HepG2 (cell line): ENCODE data around the gene TGM1. TPM values are rescaled to one million over a fixed set of nuclear protein-coding genes. Genes with fewer than 3 reads are reported as not detected.

Source experiments
- ATF7-NPFF ChIP-seq: sonication (generic); formaldehyde crosslinking; IDR thresholded peaks from 2 replicates; pipeline ENCODE4 v1.8.1; 2023; ENCODE audit warnings: mild to moderate bottlenecking, low read depth, missing genetic modification reagents, moderate library complexity
- CEBPZ ChIP-seq: IDR thresholded peaks from 2 replicates; pipeline ENCODE4 v1.6.1; 2012; ENCODE audit warnings: low read length, improper control_type of control experiment
- CERS6 ChIP-seq: sonication (generic); formaldehyde crosslinking; IDR thresholded peaks from 2 replicates; pipeline ENCODE4 v1.5.0; 2020; ENCODE audit warnings: missing genetic modification reagents
- CTCF ChIP-seq: sonication (generic); formaldehyde crosslinking; IDR thresholded peaks from 2 replicates; pipeline ENCODE4 v1.5.0; 2020; ENCODE audit warnings: mild to moderate bottlenecking, missing genetic modification reagents, moderate library complexity
- ESRRA ChIP-seq: sonication (generic); formaldehyde crosslinking; IDR thresholded peaks from 2 replicates; pipeline ENCODE4 v1.5.1; 2020; ENCODE audit warnings: mild to moderate bottlenecking, low read depth, missing genetic modification reagents
- IKZF5 ChIP-seq: IDR thresholded peaks from 2 replicates; pipeline ENCODE4 v1.6.1; 2018; ENCODE audit warnings: missing genetic modification reagents, mild to moderate bottlenecking, missing compliant biosample characterization
- MNT ChIP-seq: fragments of 450-650 bp; IDR thresholded peaks from 2 replicates; pipeline ENCODE4 v1.6.1; 2016
- REPIN1 ChIP-seq: sonication (generic); formaldehyde crosslinking; IDR thresholded peaks from 2 replicates; pipeline ENCODE4 v1.8.0; 2022; ENCODE audit warnings: missing genetic modification reagents, low read depth, mild to moderate bottlenecking, borderline replicate concordance
- RFX3 ChIP-seq: IDR thresholded peaks from 2 replicates; pipeline ENCODE4 v1.6.1; 2016; ENCODE audit warnings: missing biosample characterization, missing genetic modification reagents
- SNAPC2 ChIP-seq: sonication (generic); formaldehyde crosslinking; IDR thresholded peaks from 2 replicates; pipeline ENCODE4 v1.8.1; 2022; ENCODE audit warnings: mild to moderate bottlenecking, missing genetic modification reagents
- TBL1XR1 ChIP-seq: fragments of 150-350 bp; IDR thresholded peaks from 2 replicates; pipeline ENCODE4 v1.6.1; 2014; ENCODE audit warnings: borderline replicate concordance, low read length; ENCODE audit not compliant: partially characterized antibody
- TEAD3 ChIP-seq: optimal IDR thresholded peaks from 2 replicates; pipeline ENCODE3; 2016; ENCODE audit warnings: borderline replicate concordance
- ZNF12 ChIP-seq: sonication (generic); formaldehyde crosslinking; IDR thresholded peaks from 2 replicates; pipeline ENCODE4 v1.5.0; 2020; ENCODE audit warnings: missing genetic modification reagents
- ZNF275 ChIP-seq: sonication (generic); formaldehyde crosslinking; IDR thresholded peaks from 2 replicates; pipeline ENCODE4 v1.8.0; 2022; ENCODE audit warnings: missing genetic modification reagents, mild to moderate bottlenecking, inconsistent platforms, borderline replicate concordance
- ZNF501 ChIP-seq: sonication (generic); formaldehyde crosslinking; IDR thresholded peaks from 2 replicates; pipeline ENCODE4 v1.5.1; 2020; ENCODE audit warnings: mild to moderate bottlenecking, moderate library complexity, missing genetic modification reagents
- ZNF557 ChIP-seq: sonication (generic); formaldehyde crosslinking; IDR thresholded peaks from 2 replicates; pipeline ENCODE4 v1.4.0; 2020; ENCODE audit warnings: missing genetic modification reagents
- polyA plus RNA-seq, 8 experiments: library from polyadenylated mRNA; depleted of rRNA in 3 of 8; stranded (reverse) in 7 of 8; unstranded in 1 of 8; fragments of >200 nt; fragmentation: Illumina TruSeq in 4 of 8; extraction: Trizol in 4 of 8; gene quantifications; 2 replicates each; pipeline versions ENCODE4 v1.2.1 to v1.2.3, GENCODE V29; 2011 to 2016; ENCODE audit warnings: low read depth in 4 of 8, missing spikeins in 1 of 8, mixed read lengths in 1 of 8; ENCODE audit not compliant: insufficient read depth in 1 of 8
- total RNA-seq, 5 experiments: library from RNA; depleted of rRNA; stranded (reverse); fragments of >200 nt; fragmentation: Illumina TruSeq; extraction: Trizol; gene quantifications; 2 replicates each; pipeline ENCODE4 v1.2.3, GENCODE V29; 2016; ENCODE audit warnings: low read depth in 1 of 5

TGM1 gene
- total and polyA plus RNA-seq, 2 of the 13 experiments (the other 11 are each of a cell fraction or from before 2014, with no cell fraction given), result 3.2 to 10.6 TPM

- TF ChIP-seq IKZF5 (CRISPR knock-in tag), result peak; percentile 100
- peak; percentile 58 for TF ChIP-seq MNT
- TF ChIP-seq ATF7-NPFF (CRISPR knock-in tag), result peak; percentile 99
- TF ChIP-seq REPIN1 (CRISPR knock-in tag), result peak; percentile 100
- peak; percentile 99 for TF ChIP-seq CTCF (CRISPR knock-in tag)
- peak; percentile 76 for TF ChIP-seq TEAD3
- TF ChIP-seq ZNF12 (CRISPR knock-in tag), result peak; percentile 80; the same call in 1 of the 2 replicates
- peak; percentile 100 for TF ChIP-seq ZNF275 (CRISPR knock-in tag)
- TF ChIP-seq CEBPZ, result no peak
- TF ChIP-seq SNAPC2 (CRISPR knock-in tag), result peak; percentile 99
- peak; percentile 93; the same call in 1 of the 2 replicates for TF ChIP-seq CERS6 (CRISPR knock-in tag)
- peak; percentile 65 for TF ChIP-seq TBL1XR1
- no peak; the same call in 1 of the 2 replicates for TF ChIP-seq RFX3 (CRISPR knock-in tag)
- peak; percentile 100 for TF ChIP-seq ZNF501 (CRISPR knock-in tag)
- TF ChIP-seq ESRRA (CRISPR knock-in tag), result peak; percentile 95
- TF ChIP-seq ZNF557 (CRISPR knock-in tag), result peak; percentile 99
Observed at GRCh38 chr14:24271134-24271833, 8.3 kb upstream of the TGM1 start, which contains the start of gene RABGGTA (continued).
